Peyer's patch (tissue), 4 donors: ENCODE results near the gene PPP1R13B. TPM values are rescaled to one million over a fixed set of nuclear protein-coding genes. Genes with fewer than 3 reads are reported as not detected.

Experiments
- DNase-seq, 3 donors: peaks; one replicate each; pipeline ENCODE4 v3.0.0-alpha.2; 2017 to 2019
- H3K27ac ChIP-seq, 4 donors: fragments of 200-600 bp; sonication (generic); one replicate each; pipeline ENCODE4 v1.5.1; 2016 to 2019
- H3K27me3 ChIP-seq, 2 donors: fragments of 200-600 bp; sonication (generic); one replicate each; pipeline ENCODE4 v1.5.1; 2019
- H3K36me3 ChIP-seq, 3 donors: fragments of 200-600 bp; sonication (generic); one replicate each; pipeline ENCODE4 v1.5.1; 2016 to 2019
- H3K4me1 ChIP-seq, 4 donors: fragments of 200-600 bp; sonication (generic); one replicate each; pipeline ENCODE4 v1.5.1; 2016 to 2019
- H3K4me3 ChIP-seq, 4 donors: fragments of 200-600 bp; sonication (generic); 1 replicate in 3 of 4; 2 replicates in 1 of 4; pipeline ENCODE4 v1.5.1; 2016 to 2019; ENCODE audit warnings: mild to moderate bottlenecking in 1 of 4
- H3K9me3 ChIP-seq, 4 donors: fragments of 200-600 bp; sonication (generic); one replicate each; pipeline ENCODE4 v1.5.1; 2016 to 2019; ENCODE audit warnings: mild to moderate bottlenecking in 1 of 4
- CTCF ChIP-seq, 6 experiments: fragments of 450-650 bp in 4 of 6; fragments of 200-600 bp in 2 of 6; sonication (generic) in 1 of 6; IDR thresholded peaks; one replicate each; pipeline ENCODE4 v1.5.1; 2017 to 2019; ENCODE audit warnings: antibody characterized with exemption in 6 of 6, mild to moderate bottlenecking in 3 of 6, moderate library complexity in 1 of 6
- POLR2A ChIP-seq, 2 donors: fragments of 450-650 bp; IDR thresholded peaks; one replicate each; pipeline ENCODE4 v1.5.1; 2017; ENCODE audit warnings: antibody characterized with exemption in 2 of 2, mild to moderate bottlenecking in 2 of 2, moderate library complexity in 2 of 2
- total RNA-seq, 4 donors: library from RNA; depleted of rRNA; stranded (reverse); fragments of >200 nt; gene quantifications; one replicate each; pipeline ENCODE4 v1.1.0, GENCODE V29; 2016

The PPP1R13B gene
- total RNA-seq, 4 donors from 2014 or later = 30.5 to 78.3 (median 54.0) TPM

- H3K36me3 ChIP-seq = no peaks in the 10 kb centered on the region
- no peaks in the 10 kb centered on the region for H3K9me3 ChIP-seq
- H3K27ac ChIP-seq = no peak overlapping the region
- H3K27me3 ChIP-seq = no peaks in the 10 kb centered on the region
- peaks cover 0 to 47% (median 4%) of the 10 kb centered on the region in 4 donors for H3K4me1 ChIP-seq
- no peak overlapping the region for H3K4me3 ChIP-seq
- DNase-seq = no peak
- TF ChIP-seq POLR2A (IDR thresholded peaks at IDR 0.05) (no peak), CTCF (IDR thresholded peaks at IDR 0.05) (no peak)
Measured at GRCh38 chr14:103719751-103720150, 127.6 kb downstream of the PPP1R13B start.

GRCh38 chr14:103718572-103718971 is 128.8 kb downstream of the PPP1R13B start:
- no peaks in the 10 kb centered on the region for H3K36me3 ChIP-seq
- peaks cover 0 to 49% (median 11%) of the 10 kb centered on the region in 4 donors for H3K4me1 ChIP-seq
- H3K9me3 ChIP-seq = no peaks in the 10 kb centered on the region
- H3K27ac ChIP-seq = no peak overlapping the region
- no peaks in the 10 kb centered on the region for H3K27me3 ChIP-seq
- DNase-seq = no peak
- H3K4me3 ChIP-seq = no peak overlapping the region
- TF ChIP-seq POLR2A (IDR thresholded peaks at IDR 0.05) (no peak), CTCF (IDR thresholded peaks at IDR 0.05) (no peak)

- no peak for TF ChIP-seq POLR2A (IDR thresholded peaks at IDR 0.05)
- TF ChIP-seq CTCF (IDR thresholded peaks at IDR 0.05) = no peak
- H3K9me3 ChIP-seq = no peaks in the 10 kb centered on the region
- H3K4me3 ChIP-seq = peak overlapping the region in 3 of 4 donors; percentile 90 to 99 (median 91)
- peaks cover 0 to 57% (median 11%) of the 10 kb centered on the region in 4 donors for H3K4me1 ChIP-seq
- no peaks in the 10 kb centered on the region for H3K27me3 ChIP-seq
- DNase-seq = no peak
- no peaks in the 10 kb centered on the region for H3K36me3 ChIP-seq
- no peak overlapping the region for H3K27ac ChIP-seq
Measured at GRCh38 chr14:103716899-103717411, 130.4 kb downstream of the PPP1R13B start.

- Histone ChIP-seq H3K4me1 (peaks cover 4 to 64% (median 11%) of the 10 kb centered on the region in 4 donors), H3K4me3 (peak overlapping the region; percentile 90 to 99 (median 90)), H3K9me3 (no peaks in the 10 kb centered on the region), H3K27me3 (no peaks in the 10 kb centered on the region), H3K27ac (peak overlapping the region; percentile 80 to 96 (median 88)), H3K36me3 (no peaks in the 10 kb centered on the region)
- DNase-seq = peak in 1 of 3 donors; percentile 75
- no peak for TF ChIP-seq POLR2A (IDR thresholded peaks at IDR 0.05)
- TF ChIP-seq CTCF (IDR thresholded peaks at IDR 0.05) = no peak
Measured at GRCh38 chr14:103716091-103716801, 131.1 kb downstream of the PPP1R13B start.

- H3K4me1 ChIP-seq = peaks cover 4 to 70% (median 11%) of the 10 kb centered on the region in 4 donors
- no peaks in the 10 kb centered on the region for H3K27me3 ChIP-seq
- no peaks in the 10 kb centered on the region for H3K36me3 ChIP-seq
- no peaks in the 10 kb centered on the region for H3K9me3 ChIP-seq
- H3K4me3 ChIP-seq = peak within 1 kb of the TSS; percentile 90 to 99 (median 90)
- peak; percentile 99 to 100 (median 100) for DNase-seq
- TF ChIP-seq CTCF (IDR thresholded peaks at IDR 0.05) (peak in 1 of 6 experiments; percentile 5), POLR2A (IDR thresholded peaks at IDR 0.05) (peak; percentile 69 to 79)
- H3K27ac ChIP-seq = peak within 1 kb of the TSS; percentile 80 to 96 (median 88)
Measured at GRCh38 chr14:103715052-103716000, 132.0 kb downstream of the PPP1R13B start, which contains the start of the genes XRCC3 and ZFYVE21. Gene XRCC3, minus strand, starts transcription at chr14:103715451. Its CDS starts 4,364 bp downstream, at chr14:103711087. Gene ZFYVE21, plus strand, starts transcription at chr14:103715810. Its CDS starts 32 bp downstream, at chr14:103715842.
